SU-DHL-6 (cell line): ENCODE measurements around the gene RNASEL.

Source experiments
- H2AFZ ChIP-seq: fragments of 200-600 bp; sonication (generic); 2 replicates; pipeline ENCODE4 v1.6.1; 2014; ENCODE audit warnings: low read depth, mild to moderate bottlenecking, moderate library complexity, mixed read lengths, antibody characterized with exemption, low read length; ENCODE audit not compliant: severe bottlenecking
- H3F3A ChIP-seq: fragments of 200-600 bp; shearing (Covaris generic); 2 replicates; pipeline ENCODE4 v1.6.0; 2016; ENCODE audit warnings: antibody characterized with exemption, mild to moderate bottlenecking; ENCODE audit not compliant: insufficient read depth
- H3K27ac ChIP-seq: fragments of 200-600 bp; sonication (generic); 2 replicates; pipeline ENCODE4 v1.5.1; 2016; ENCODE audit warnings: low read depth, mild to moderate bottlenecking, low read length, moderate library complexity, mixed read lengths
- H3K27me3 ChIP-seq: fragments of 200-600 bp; sonication (generic), shearing (Covaris generic); 2 replicates; pipeline ENCODE4 v1.6.0; 2014; ENCODE audit warnings: mild to moderate bottlenecking, low read length
- H3K36me3 ChIP-seq: fragments of 200-600 bp; sonication (generic); 2 replicates; pipeline ENCODE4 v1.6.1; 2014; ENCODE audit warnings: mild to moderate bottlenecking, low read length, mixed read lengths
- H3K4me2 ChIP-seq: fragments of 300-600, 200-600 bp; shearing (Covaris generic), sonication (generic); 2 replicates; pipeline ENCODE4 v1.6.0; 2014; ENCODE audit warnings: low read length, low read depth, mild to moderate bottlenecking; ENCODE audit not compliant: poor library complexity, severe bottlenecking
- H3K4me3 ChIP-seq: fragments of 200-600 bp; sonication (generic); 2 replicates; pipeline ENCODE4 v1.5.1; 2014; ENCODE audit warnings: antibody characterized with exemption, low read length, mild to moderate bottlenecking, mixed read lengths; ENCODE audit not compliant: insufficient read depth, poor library complexity, severe bottlenecking
- H3K79me2 ChIP-seq: fragments of 200-600 bp; sonication (generic); 2 replicates; pipeline ENCODE4 v1.6.1; 2014; ENCODE audit warnings: mild to moderate bottlenecking, low read length, moderate library complexity; ENCODE audit not compliant: insufficient read depth
- H3K9ac ChIP-seq: fragments of 200-600 bp; sonication (generic); 2 replicates; pipeline ENCODE4 v1.7.0; 2014; ENCODE audit warnings: mild to moderate bottlenecking, low read length
- H3K9me2 ChIP-seq: fragments of 200-600 bp; sonication (generic); replicated peaks from 2 replicates; pipeline ENCODE4 v1.6.1; 2014; ENCODE audit warnings: low read length; ENCODE audit not compliant: insufficient read depth
- H3K9me3 ChIP-seq: fragments of 200-600 bp; sonication (generic); 2 replicates; pipeline ENCODE4 v1.6.1; 2014; ENCODE audit warnings: low read length, mixed read lengths; ENCODE audit not compliant: insufficient read depth
- H4K20me1 ChIP-seq: fragments of 200-600 bp; sonication (generic); 2 replicates; pipeline ENCODE4 v1.6.1; 2014; ENCODE audit warnings: low read depth, mild to moderate bottlenecking, antibody characterized with exemption, low read length, moderate library complexity, mixed read lengths
- EZH2phosphoT487 ChIP-seq: fragments of 200-600 bp; sonication (generic), shearing (Covaris generic); conservative IDR thresholded peaks from 2 replicates; pipeline ENCODE4 v1.6.1; 2018; ENCODE audit warnings: mild to moderate bottlenecking, antibody characterized with exemption, low read length, moderate library complexity, mixed read lengths
- TF ChIP-seq, protein P1 (sequence below): fragments of 200-600 bp; sonication (generic); IDR thresholded peaks from one replicate; pipeline ENCODE4 v1.5.1; 2017; ENCODE audit warnings: antibody characterized with exemption, mild to moderate bottlenecking, low read length, moderate library complexity; ENCODE audit not compliant: insufficient read depth, poor library complexity, severe bottlenecking

RNASEL gene

DNA sequence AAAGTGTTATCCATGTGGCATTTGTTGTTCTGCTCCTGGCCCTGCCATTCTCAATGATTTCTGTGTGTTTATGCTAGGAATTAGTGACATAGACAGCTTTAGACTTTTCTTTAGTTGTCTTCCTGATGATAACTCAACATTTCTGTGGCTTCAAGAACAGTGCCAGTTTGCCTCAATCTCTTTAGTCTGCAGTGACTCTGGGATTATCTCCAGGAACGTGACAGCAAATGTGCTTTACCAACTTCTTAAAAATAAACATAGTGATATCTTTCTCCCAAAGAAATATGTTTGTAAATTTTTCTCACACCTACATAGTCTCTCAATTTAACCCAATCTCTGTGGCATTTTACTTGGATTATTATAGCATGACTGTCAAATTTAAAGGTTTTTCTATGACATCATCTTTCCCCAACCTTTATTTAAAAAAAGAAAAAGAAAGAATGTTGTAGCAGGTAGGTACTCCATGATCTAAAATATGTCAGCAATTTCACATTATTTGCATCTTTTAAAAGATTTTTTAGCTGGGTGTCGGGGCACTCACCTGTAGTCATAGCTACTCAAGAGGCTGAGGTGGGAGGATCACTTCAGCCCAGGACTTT, 24.6 kb downstream of the RNASEL start:
- peak overlapping the region; percentile 50 for H2AFZ ChIP-seq
- H3K36me3 ChIP-seq, result peaks cover 12% of the 10 kb centered on the region
- H3K27ac ChIP-seq, result no peak overlapping the region
- H3F3A ChIP-seq, result peaks cover 21% of the 10 kb centered on the region
- TF ChIP-seq, protein P1, sequence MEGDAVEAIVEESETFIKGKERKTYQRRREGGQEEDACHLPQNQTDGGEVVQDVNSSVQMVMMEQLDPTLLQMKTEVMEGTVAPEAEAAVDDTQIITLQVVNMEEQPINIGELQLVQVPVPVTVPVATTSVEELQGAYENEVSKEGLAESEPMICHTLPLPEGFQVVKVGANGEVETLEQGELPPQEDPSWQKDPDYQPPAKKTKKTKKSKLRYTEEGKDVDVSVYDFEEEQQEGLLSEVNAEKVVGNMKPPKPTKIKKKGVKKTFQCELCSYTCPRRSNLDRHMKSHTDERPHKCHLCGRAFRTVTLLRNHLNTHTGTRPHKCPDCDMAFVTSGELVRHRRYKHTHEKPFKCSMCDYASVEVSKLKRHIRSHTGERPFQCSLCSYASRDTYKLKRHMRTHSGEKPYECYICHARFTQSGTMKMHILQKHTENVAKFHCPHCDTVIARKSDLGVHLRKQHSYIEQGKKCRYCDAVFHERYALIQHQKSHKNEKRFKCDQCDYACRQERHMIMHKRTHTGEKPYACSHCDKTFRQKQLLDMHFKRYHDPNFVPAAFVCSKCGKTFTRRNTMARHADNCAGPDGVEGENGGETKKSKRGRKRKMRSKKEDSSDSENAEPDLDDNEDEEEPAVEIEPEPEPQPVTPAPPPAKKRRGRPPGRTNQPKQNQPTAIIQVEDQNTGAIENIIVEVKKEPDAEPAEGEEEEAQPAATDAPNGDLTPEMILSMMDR, result no peak
- no peak for TF ChIP-seq EZH2phosphoT487
- no peak overlapping the region for H3K4me2 ChIP-seq
- H3K9ac ChIP-seq, result no peak overlapping the region
- H4K20me1 ChIP-seq, result no peaks in the 10 kb centered on the region
- H3K4me3 ChIP-seq, result no peak overlapping the region
- H3K9me2 ChIP-seq, result no peaks in the 10 kb centered on the region
- no peaks in the 10 kb centered on the region for H3K79me2 ChIP-seq
- no peaks in the 10 kb centered on the region; the same call in 1 of the 2 replicates for H3K9me3 ChIP-seq
- no peaks in the 10 kb centered on the region for H3K27me3 ChIP-seq

GRCh38 chr1:182563095-182563494, 26.0 kb downstream of the RNASEL start:
- peaks cover 12% of the 10 kb centered on the region for H3K36me3 ChIP-seq
- peaks cover 7% of the 10 kb centered on the region; the same call in 1 of the 2 replicates for H3F3A ChIP-seq
- no peak overlapping the region for H3K9ac ChIP-seq
- H3K4me3 ChIP-seq, result no peak overlapping the region
- H2AFZ ChIP-seq, result no peak overlapping the region
- no peaks in the 10 kb centered on the region for H3K9me2 ChIP-seq
- H4K20me1 ChIP-seq, result no peaks in the 10 kb centered on the region
- H3K27me3 ChIP-seq, result no peaks in the 10 kb centered on the region
- H3K4me2 ChIP-seq, result no peak overlapping the region
- H3K79me2 ChIP-seq, result no peaks in the 10 kb centered on the region
- H3K9me3 ChIP-seq, result no peaks in the 10 kb centered on the region; the same call in 1 of the 2 replicates
- no peak for TF ChIP-seq EZH2phosphoT487
- TF ChIP-seq, protein P1, result no peak
- no peak overlapping the region for H3K27ac ChIP-seq

DNA sequence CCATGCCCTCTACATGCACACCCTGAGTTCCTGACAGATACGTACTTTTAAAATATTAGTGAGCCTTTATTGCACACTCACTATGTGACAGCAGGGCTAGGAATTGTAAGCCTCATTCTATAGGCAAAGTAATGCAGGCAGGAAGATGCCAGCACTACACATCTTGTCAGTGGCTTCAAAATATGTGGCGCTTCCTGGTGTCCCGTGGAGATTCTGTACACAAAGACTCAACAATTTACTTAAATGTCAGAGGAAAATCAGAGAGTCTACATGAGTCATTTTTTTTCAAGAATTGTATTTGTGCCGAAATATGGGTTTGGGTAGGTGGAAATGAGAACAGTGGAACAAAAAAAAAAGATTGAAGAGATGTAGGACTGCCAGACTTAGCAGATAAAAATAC, 27.6 kb downstream of the RNASEL start:
- Histone ChIP-seq H3K79me2 (no peaks in the 10 kb centered on the region), H3K27me3 (no peaks in the 10 kb centered on the region), H3K9ac (no peak overlapping the region), H3K4me2 (no peak overlapping the region), H3F3A (no peaks in the 10 kb centered on the region; the same call in 1 of the 2 replicates), H3K27ac (no peak overlapping the region), H3K4me3 (no peak overlapping the region), H4K20me1 (no peaks in the 10 kb centered on the region), H3K9me3 (no peaks in the 10 kb centered on the region; the same call in 1 of the 2 replicates), H3K9me2 (no peaks in the 10 kb centered on the region), H3K36me3 (peaks cover 6% of the 10 kb centered on the region), H2AFZ (no peak overlapping the region)
- TF ChIP-seq EZH2phosphoT487, result no peak

GRCh38 chr1:182560392-182560984, 28.6 kb downstream of the RNASEL start:
- Histone ChIP-seq H3K27me3 (no peaks in the 10 kb centered on the region), H3K9ac (no peak overlapping the region), H2AFZ (no peak overlapping the region), H3K4me2 (no peak overlapping the region), H4K20me1 (no peaks in the 10 kb centered on the region), H3K79me2 (no peaks in the 10 kb centered on the region), H3K9me2 (no peaks in the 10 kb centered on the region), H3K27ac (no peak overlapping the region), H3K9me3 (no peaks in the 10 kb centered on the region), H3K36me3 (no peaks in the 10 kb centered on the region), H3K4me3 (no peak overlapping the region), H3F3A (no peaks in the 10 kb centered on the region; the same call in 1 of the 2 replicates)
- no peak for TF ChIP-seq EZH2phosphoT487
- TF ChIP-seq, protein P1, result no peak
